SU-DHL-6 (cell line): ENCODE results near the gene COL25A1.

ENCODE experiments used
- H2AFZ ChIP-seq: fragments of 200-600 bp; sonication (generic); 2 replicates; pipeline ENCODE4 v1.6.1; 2014; ENCODE audit warnings: low read depth, mild to moderate bottlenecking, moderate library complexity, mixed read lengths, antibody characterized with exemption, low read length; ENCODE audit not compliant: severe bottlenecking
- H3F3A ChIP-seq: fragments of 200-600 bp; shearing (Covaris generic); 2 replicates; pipeline ENCODE4 v1.6.0; 2016; ENCODE audit warnings: antibody characterized with exemption, mild to moderate bottlenecking; ENCODE audit not compliant: insufficient read depth
- H3K27ac ChIP-seq: fragments of 200-600 bp; sonication (generic); 2 replicates; pipeline ENCODE4 v1.5.1; 2016; ENCODE audit warnings: low read depth, mild to moderate bottlenecking, low read length, moderate library complexity, mixed read lengths
- H3K27me3 ChIP-seq: fragments of 200-600 bp; sonication (generic), shearing (Covaris generic); 2 replicates; pipeline ENCODE4 v1.6.0; 2014; ENCODE audit warnings: mild to moderate bottlenecking, low read length
- H3K36me3 ChIP-seq: fragments of 200-600 bp; sonication (generic); 2 replicates; pipeline ENCODE4 v1.6.1; 2014; ENCODE audit warnings: mild to moderate bottlenecking, low read length, mixed read lengths
- H3K4me2 ChIP-seq: fragments of 300-600, 200-600 bp; shearing (Covaris generic), sonication (generic); 2 replicates; pipeline ENCODE4 v1.6.0; 2014; ENCODE audit warnings: low read length, low read depth, mild to moderate bottlenecking; ENCODE audit not compliant: poor library complexity, severe bottlenecking
- H3K4me3 ChIP-seq: fragments of 200-600 bp; sonication (generic); 2 replicates; pipeline ENCODE4 v1.5.1; 2014; ENCODE audit warnings: antibody characterized with exemption, low read length, mild to moderate bottlenecking, mixed read lengths; ENCODE audit not compliant: insufficient read depth, poor library complexity, severe bottlenecking
- H3K79me2 ChIP-seq: fragments of 200-600 bp; sonication (generic); 2 replicates; pipeline ENCODE4 v1.6.1; 2014; ENCODE audit warnings: mild to moderate bottlenecking, low read length, moderate library complexity; ENCODE audit not compliant: insufficient read depth
- H3K9ac ChIP-seq: fragments of 200-600 bp; sonication (generic); 2 replicates; pipeline ENCODE4 v1.7.0; 2014; ENCODE audit warnings: mild to moderate bottlenecking, low read length
- H3K9me2 ChIP-seq: fragments of 200-600 bp; sonication (generic); replicated peaks from 2 replicates; pipeline ENCODE4 v1.6.1; 2014; ENCODE audit warnings: low read length; ENCODE audit not compliant: insufficient read depth
- H3K9me3 ChIP-seq: fragments of 200-600 bp; sonication (generic); 2 replicates; pipeline ENCODE4 v1.6.1; 2014; ENCODE audit warnings: low read length, mixed read lengths; ENCODE audit not compliant: insufficient read depth
- H4K20me1 ChIP-seq: fragments of 200-600 bp; sonication (generic); 2 replicates; pipeline ENCODE4 v1.6.1; 2014; ENCODE audit warnings: low read depth, mild to moderate bottlenecking, antibody characterized with exemption, low read length, moderate library complexity, mixed read lengths
- EZH2phosphoT487 ChIP-seq: fragments of 200-600 bp; sonication (generic), shearing (Covaris generic); conservative IDR thresholded peaks from 2 replicates; pipeline ENCODE4 v1.6.1; 2018; ENCODE audit warnings: mild to moderate bottlenecking, antibody characterized with exemption, low read length, moderate library complexity, mixed read lengths
- TF ChIP-seq, protein P1 (sequence below): fragments of 200-600 bp; sonication (generic); IDR thresholded peaks from one replicate; pipeline ENCODE4 v1.5.1; 2017; ENCODE audit warnings: antibody characterized with exemption, mild to moderate bottlenecking, low read length, moderate library complexity; ENCODE audit not compliant: insufficient read depth, poor library complexity, severe bottlenecking

The COL25A1 gene

GRCh38 chr4:109012286-109012880, 290.1 kb downstream of the COL25A1 start:
- Histone ChIP-seq H3F3A (no peaks in the 10 kb centered on the region), H3K27me3 (no peaks in the 10 kb centered on the region), H3K9ac (no peak overlapping the region), H3K9me3 (no peaks in the 10 kb centered on the region), H3K79me2 (no peaks in the 10 kb centered on the region), H2AFZ (no peak overlapping the region), H3K4me3 (no peak overlapping the region), H3K36me3 (no peaks in the 10 kb centered on the region), H3K27ac (no peak overlapping the region), H3K9me2 (no peaks in the 10 kb centered on the region), H3K4me2 (no peak overlapping the region), H4K20me1 (no peaks in the 10 kb centered on the region)
- TF ChIP-seq, protein P1, sequence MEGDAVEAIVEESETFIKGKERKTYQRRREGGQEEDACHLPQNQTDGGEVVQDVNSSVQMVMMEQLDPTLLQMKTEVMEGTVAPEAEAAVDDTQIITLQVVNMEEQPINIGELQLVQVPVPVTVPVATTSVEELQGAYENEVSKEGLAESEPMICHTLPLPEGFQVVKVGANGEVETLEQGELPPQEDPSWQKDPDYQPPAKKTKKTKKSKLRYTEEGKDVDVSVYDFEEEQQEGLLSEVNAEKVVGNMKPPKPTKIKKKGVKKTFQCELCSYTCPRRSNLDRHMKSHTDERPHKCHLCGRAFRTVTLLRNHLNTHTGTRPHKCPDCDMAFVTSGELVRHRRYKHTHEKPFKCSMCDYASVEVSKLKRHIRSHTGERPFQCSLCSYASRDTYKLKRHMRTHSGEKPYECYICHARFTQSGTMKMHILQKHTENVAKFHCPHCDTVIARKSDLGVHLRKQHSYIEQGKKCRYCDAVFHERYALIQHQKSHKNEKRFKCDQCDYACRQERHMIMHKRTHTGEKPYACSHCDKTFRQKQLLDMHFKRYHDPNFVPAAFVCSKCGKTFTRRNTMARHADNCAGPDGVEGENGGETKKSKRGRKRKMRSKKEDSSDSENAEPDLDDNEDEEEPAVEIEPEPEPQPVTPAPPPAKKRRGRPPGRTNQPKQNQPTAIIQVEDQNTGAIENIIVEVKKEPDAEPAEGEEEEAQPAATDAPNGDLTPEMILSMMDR: no peak
- TF ChIP-seq EZH2phosphoT487: no peak

GRCh38 chr4:109011241-109012026, 291.0 kb downstream of the COL25A1 start:
- no peaks in the 10 kb centered on the region for H3K9me2 ChIP-seq
- no peaks in the 10 kb centered on the region for H3K79me2 ChIP-seq
- H3K9me3 ChIP-seq: no peaks in the 10 kb centered on the region
- H3K4me2 ChIP-seq: no peak overlapping the region
- H3K4me3 ChIP-seq: no peak overlapping the region
- TF ChIP-seq, protein P1: no peak
- no peak for TF ChIP-seq EZH2phosphoT487
- no peaks in the 10 kb centered on the region for H3K36me3 ChIP-seq
- H4K20me1 ChIP-seq: no peaks in the 10 kb centered on the region
- no peak overlapping the region for H3K9ac ChIP-seq
- H3K27ac ChIP-seq: no peak overlapping the region
- H2AFZ ChIP-seq: no peak overlapping the region
- H3K27me3 ChIP-seq: no peaks in the 10 kb centered on the region
- H3F3A ChIP-seq: no peaks in the 10 kb centered on the region

DNA sequence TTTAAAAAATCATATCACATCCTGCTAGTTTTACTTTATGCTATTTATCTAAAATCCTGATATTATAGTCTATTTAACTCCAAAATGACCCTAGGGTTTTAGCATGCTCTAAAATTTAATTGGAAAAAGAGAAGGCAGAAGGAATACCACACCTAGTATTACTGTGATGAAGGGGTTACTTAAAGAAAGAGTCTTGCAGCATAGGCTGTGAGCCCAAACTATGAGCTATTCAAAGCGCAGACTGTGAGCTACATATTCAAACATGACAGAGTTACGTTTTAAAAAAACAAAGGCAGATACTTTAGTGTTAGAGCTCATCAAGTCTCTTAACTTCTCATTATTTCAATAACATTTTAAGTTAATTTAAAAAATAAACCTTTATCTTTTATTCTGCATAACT, 291.9 kb downstream of the COL25A1 start:
- no peaks in the 10 kb centered on the region for H3F3A ChIP-seq
- H3K27me3 ChIP-seq: no peaks in the 10 kb centered on the region
- no peak overlapping the region for H3K9ac ChIP-seq
- no peak overlapping the region for H3K27ac ChIP-seq
- no peaks in the 10 kb centered on the region for H3K9me2 ChIP-seq
- H3K4me3 ChIP-seq: no peak overlapping the region
- no peaks in the 10 kb centered on the region for H3K36me3 ChIP-seq
- no peaks in the 10 kb centered on the region for H3K9me3 ChIP-seq
- no peak for TF ChIP-seq EZH2phosphoT487
- TF ChIP-seq, protein P1: no peak
- no peaks in the 10 kb centered on the region for H4K20me1 ChIP-seq
- H3K4me2 ChIP-seq: no peak overlapping the region
- no peaks in the 10 kb centered on the region for H3K79me2 ChIP-seq
- H2AFZ ChIP-seq: no peak overlapping the region
